Mesenchymal stem cell (in vitro differentiated cells and primary cell): ENCODE data around the gene ELOVL6.
A peak's percentile ranks its signal among the peaks of the same experiment; 100 is the strongest.

Experiments
- DNase-seq: peaks from one replicate; pipeline ENCODE4 v3.0.0-alpha.2; 2013
- H2AFZ ChIP-seq: one replicate; pipeline ENCODE4 v1.6.1; 2013; ENCODE audit warnings: low read depth, mild to moderate bottlenecking, control low read depth, inconsistent platforms, low read length, moderate library complexity
- H2AK5ac ChIP-seq: 2 replicates; pipeline ENCODE4 v1.6.1; 2013; ENCODE audit warnings: low read length, moderate library complexity, mild to moderate bottlenecking, inconsistent platforms; ENCODE audit not compliant: severe bottlenecking
- H2BK120ac ChIP-seq: one replicate; pipeline ENCODE4 v1.6.1; 2013; ENCODE audit warnings: low read depth, mild to moderate bottlenecking, inconsistent platforms, low read length, moderate library complexity
- H2BK12ac ChIP-seq, 2 experiments: one replicate each; pipeline ENCODE4 v1.6.1; 2013; ENCODE audit warnings: inconsistent platforms in 2 of 2, low read length in 2 of 2, mild to moderate bottlenecking in 2 of 2, moderate library complexity in 2 of 2, control low read depth in 1 of 2
- H2BK15ac ChIP-seq: one replicate; pipeline ENCODE4 v1.6.1; 2013; ENCODE audit warnings: mild to moderate bottlenecking, low read depth, inconsistent platforms; ENCODE audit not compliant: poor library complexity, severe bottlenecking
- H2BK5ac ChIP-seq: 2 replicates; pipeline ENCODE4 v1.6.1; 2013; ENCODE audit warnings: low read depth, mild to moderate bottlenecking, low read length, control low read depth, inconsistent platforms; ENCODE audit not compliant: poor library complexity, severe bottlenecking
- H3K14ac ChIP-seq, 2 experiments: one replicate each; pipeline ENCODE4 v1.6.1; 2013; ENCODE audit warnings: inconsistent platforms in 2 of 2, low read length in 2 of 2, control low read depth in 1 of 2, mild to moderate bottlenecking in 1 of 2, moderate library complexity in 1 of 2
- H3K18ac ChIP-seq, 2 experiments: one replicate each; pipeline ENCODE4 v1.6.1; 2013; ENCODE audit warnings: inconsistent platforms in 2 of 2, low read length in 2 of 2, control low read depth in 1 of 2, low read depth in 1 of 2, mild to moderate bottlenecking in 1 of 2
- H3K23ac ChIP-seq, 2 experiments: one replicate each; pipeline ENCODE4 v1.6.1; 2013; ENCODE audit warnings: inconsistent platforms in 2 of 2, low read length in 2 of 2, mild to moderate bottlenecking in 2 of 2, moderate library complexity in 2 of 2, control low read depth in 1 of 2
- H3K27ac ChIP-seq: 2 replicates; pipeline ENCODE4 v1.5.1; 2013; ENCODE audit warnings: mild to moderate bottlenecking, moderate library complexity, low read length, control low read depth, inconsistent platforms; ENCODE audit not compliant: poor library complexity, severe bottlenecking
- H3K27me3 ChIP-seq, 2 experiments: 2 replicates each; pipeline versions ENCODE4 v1.6.1 to v1.7.0; 2013; ENCODE audit warnings: low read length in 2 of 2, mild to moderate bottlenecking in 2 of 2, moderate library complexity in 2 of 2, control low read depth in 1 of 2, inconsistent platforms in 1 of 2; ENCODE audit not compliant: control insufficient read depth in 1 of 2, insufficient read depth in 1 of 2
- H3K36me3 ChIP-seq, 2 experiments: 2 replicates each; pipeline versions ENCODE4 v1.6.1 to v1.7.0; 2013; ENCODE audit warnings: low read length in 2 of 2, control low read depth in 1 of 2, inconsistent platforms in 1 of 2, low read depth in 1 of 2, mild to moderate bottlenecking in 1 of 2; ENCODE audit not compliant: insufficient read depth in 2 of 2, control insufficient read depth in 1 of 2
- H3K4ac ChIP-seq, 2 experiments: one replicate each; pipeline ENCODE4 v1.6.1; 2013; ENCODE audit warnings: inconsistent platforms in 2 of 2, low read length in 2 of 2, mild to moderate bottlenecking in 2 of 2, moderate library complexity in 2 of 2, control low read depth in 1 of 2, low read depth in 1 of 2
- H3K4me1 ChIP-seq: 2 replicates; pipeline ENCODE4 v1.6.1; 2013; ENCODE audit warnings: low read depth, low read length, control low read depth; ENCODE audit not compliant: control insufficient read depth, insufficient read depth
- H3K4me2 ChIP-seq: 2 replicates; pipeline ENCODE4 v1.6.1; 2013; ENCODE audit warnings: low read length, mild to moderate bottlenecking, inconsistent platforms; ENCODE audit not compliant: poor library complexity, severe bottlenecking
- H3K4me3 ChIP-seq, 2 experiments: 2 replicates each; pipeline versions ENCODE4 v1.5.1 to v1.7.0; 2013; ENCODE audit warnings: low read length in 2 of 2, mild to moderate bottlenecking in 2 of 2, control low read depth in 1 of 2, low read depth in 1 of 2; ENCODE audit not compliant: insufficient read depth in 1 of 2
- H3K79me1 ChIP-seq: replicated peaks from 2 replicates; pipeline ENCODE4 v1.6.1; 2013; ENCODE audit warnings: mild to moderate bottlenecking, control low read depth, low read length, inconsistent platforms; ENCODE audit not compliant: poor library complexity, severe bottlenecking
- H3K9ac ChIP-seq: 2 replicates; pipeline ENCODE4 v1.7.0; 2013; ENCODE audit warnings: mild to moderate bottlenecking, low read length, moderate library complexity
- H3K9me3 ChIP-seq: 2 replicates; pipeline ENCODE4 v1.7.0; 2013; ENCODE audit warnings: mild to moderate bottlenecking, low read length; ENCODE audit not compliant: control insufficient read depth
- H4K8ac ChIP-seq: one replicate; pipeline ENCODE4 v1.6.1; 2013; ENCODE audit warnings: inconsistent platforms, mild to moderate bottlenecking, low read length, moderate library complexity
- H4K91ac ChIP-seq: one replicate; pipeline ENCODE4 v1.6.1; 2013; ENCODE audit warnings: mild to moderate bottlenecking, low read length, inconsistent platforms
- WGBS: methylation state at CpG from one replicate; pipeline ENCODE4 v1.1.7; 2013; ENCODE audit warnings: mixed read lengths; 5-methylcytosine and 5-hydroxymethylcytosine counted together

ELOVL6 gene

DNA sequence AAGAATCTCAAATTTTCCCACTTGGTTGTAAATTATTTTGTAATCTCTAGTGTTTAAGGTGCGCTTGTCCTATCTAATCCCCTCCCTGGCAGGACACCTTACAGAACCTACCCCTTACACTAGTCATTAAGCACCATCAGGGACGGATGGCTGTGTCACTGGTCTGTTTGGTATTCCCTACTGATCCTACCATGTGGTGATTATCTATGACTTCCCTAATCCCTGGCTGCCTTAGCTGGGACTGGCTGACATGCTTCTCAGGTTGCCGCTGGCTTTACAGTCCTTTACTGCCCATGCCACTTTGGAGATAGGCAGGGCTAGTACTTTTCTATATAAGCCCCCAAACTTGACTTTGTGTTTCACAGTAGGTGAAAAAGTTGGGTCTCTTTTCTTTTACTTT is 58.6 kb downstream of the ELOVL6 start:
- Histone ChIP-seq H3K79me1 (peaks cover 13% of the 10 kb centered on the region), H2AFZ (no peak overlapping the region), H3K27me3 (no peaks in the 10 kb centered on the region), H3K4me3 (no peak overlapping the region), H3K18ac (peak overlapping the region in 1 of 2 experiments; percentile 66), H2BK15ac (no peak overlapping the region), H3K4me1 (peaks cover 2% of the 10 kb centered on the region), H4K91ac (no peak overlapping the region), H3K9ac (no peak overlapping the region), H3K36me3 (no peaks in the 10 kb centered on the region), H3K4ac (no peak overlapping the region), H3K9me3 (no peaks in the 10 kb centered on the region), H3K23ac (no peak overlapping the region), H3K27ac (no peak overlapping the region), H2AK5ac (no peak overlapping the region), H2BK120ac (no peak overlapping the region), H3K4me2 (no peak overlapping the region), H3K14ac (peak overlapping the region in 1 of 2 experiments; percentile 70), H2BK12ac (peak overlapping the region in 1 of 2 experiments; percentile 18), H4K8ac (peak overlapping the region; percentile 19), H2BK5ac (no peak overlapping the region)
- WGBS, result 90% methylated on average over 3 of the region's 3 CpGs
- no peak for DNase-seq

GRCh38 chr4:110139111-110139510 is 59.3 kb downstream of the ELOVL6 start:
- Histone ChIP-seq H3K36me3 (no peaks in the 10 kb centered on the region), H4K91ac (no peak overlapping the region), H3K4me1 (peaks cover 2% of the 10 kb centered on the region), H2BK12ac (no peak overlapping the region), H3K4ac (no peak overlapping the region), H3K9me3 (no peaks in the 10 kb centered on the region), H2BK15ac (no peak overlapping the region), H2BK120ac (no peak overlapping the region), H3K9ac (no peak overlapping the region), H3K4me3 (no peak overlapping the region), H3K27me3 (no peaks in the 10 kb centered on the region), H3K27ac (no peak overlapping the region), H4K8ac (no peak overlapping the region), H3K4me2 (no peak overlapping the region), H2AK5ac (no peak overlapping the region), H2AFZ (no peak overlapping the region), H2BK5ac (no peak overlapping the region), H3K18ac (no peak overlapping the region), H3K23ac (no peak overlapping the region), H3K79me1 (peaks cover 12% of the 10 kb centered on the region), H3K14ac (no peak overlapping the region)
- no CpG with 5 or more reads among the region's 3 CpGs for WGBS
- DNase-seq, result no peak

DNA sequence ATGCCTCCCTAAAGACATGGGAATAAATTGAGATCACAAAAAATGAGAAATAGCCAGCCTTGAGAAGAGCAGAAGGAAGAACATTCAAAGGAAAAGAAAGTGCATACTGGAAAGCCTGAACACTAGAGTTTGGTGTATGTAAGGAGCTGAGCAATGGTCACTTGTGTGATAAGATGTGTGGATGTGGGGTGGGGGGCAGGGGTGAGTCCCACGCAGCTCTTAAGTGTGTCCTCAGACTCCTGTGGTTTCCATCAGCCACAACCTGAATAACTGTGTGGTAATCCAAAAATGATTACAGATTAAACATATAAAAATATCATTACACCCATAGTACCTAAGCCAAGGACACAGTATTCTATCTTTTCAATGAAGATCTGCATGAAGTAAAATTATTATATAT is 59.9 kb downstream of the ELOVL6 start:
- Histone ChIP-seq H3K4me2 (no peak overlapping the region), H3K23ac (no peak overlapping the region), H3K79me1 (peaks cover 12% of the 10 kb centered on the region), H3K27ac (no peak overlapping the region), H2BK15ac (no peak overlapping the region), H4K8ac (no peak overlapping the region), H3K4me1 (peaks cover 2% of the 10 kb centered on the region), H2AK5ac (no peak overlapping the region), H3K36me3 (no peaks in the 10 kb centered on the region), H3K4ac (no peak overlapping the region), H2AFZ (no peak overlapping the region), H2BK120ac (no peak overlapping the region), H3K27me3 (no peaks in the 10 kb centered on the region), H2BK5ac (no peak overlapping the region), H3K9me3 (no peaks in the 10 kb centered on the region), H2BK12ac (no peak overlapping the region), H3K9ac (no peak overlapping the region), H3K4me3 (no peak overlapping the region), H3K14ac (no peak overlapping the region), H4K91ac (no peak overlapping the region), H3K18ac (no peak overlapping the region)
- DNase-seq, result no peak
- WGBS, result no CpG with 5 or more reads among the region's 1 CpG

DNA sequence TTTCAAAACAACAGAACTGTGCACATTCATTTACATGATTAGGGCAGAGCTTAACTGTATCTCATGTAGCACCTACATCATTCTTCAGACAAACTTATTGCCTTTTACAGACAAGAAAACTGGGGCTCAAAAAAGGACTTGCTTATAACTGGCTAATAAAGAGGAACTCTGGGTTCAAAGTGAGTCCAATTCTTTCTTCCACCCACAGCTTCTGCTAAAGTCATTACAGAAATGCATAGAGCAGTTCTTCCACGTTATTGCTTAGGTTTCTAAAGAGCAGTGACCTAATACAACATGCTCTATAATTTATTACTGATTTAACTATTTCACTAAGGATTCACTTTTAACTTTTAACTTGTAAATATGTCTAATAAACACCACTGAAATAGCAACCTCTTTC is 60.6 kb downstream of the ELOVL6 start:
- Histone ChIP-seq H2BK120ac (no peak overlapping the region), H3K4me2 (no peak overlapping the region), H4K8ac (no peak overlapping the region), H3K4me3 (no peak overlapping the region), H2BK15ac (no peak overlapping the region), H2AFZ (no peak overlapping the region), H3K4me1 (peaks cover 2% of the 10 kb centered on the region), H2AK5ac (no peak overlapping the region), H4K91ac (no peak overlapping the region), H2BK5ac (no peak overlapping the region), H3K27ac (no peak overlapping the region), H3K9me3 (no peaks in the 10 kb centered on the region), H3K18ac (no peak overlapping the region), H3K14ac (no peak overlapping the region), H3K27me3 (no peaks in the 10 kb centered on the region), H3K23ac (no peak overlapping the region), H3K4ac (no peak overlapping the region), H3K36me3 (no peaks in the 10 kb centered on the region), H3K9ac (no peak overlapping the region), H3K79me1 (peaks cover 12% of the 10 kb centered on the region), H2BK12ac (no peak overlapping the region)
- WGBS, result no CpG with 5 or more reads among the region's 1 CpG
- no peak for DNase-seq
